Choroid plexus epithelial cell (primary cell): ENCODE measurements around the gene PODN.

Source experiments
- DNase-seq: peaks from one replicate; pipeline ENCODE4 v3.0.0-alpha.2; 2010; ENCODE audit warnings: low read depth
- H3K4me3 ChIP-seq: 2 replicates; pipeline ENCODE4 v1.5.1; 2011; ENCODE audit warnings: low read depth, mild to moderate bottlenecking, control low read depth, low read length, moderate library complexity
- CTCF ChIP-seq: conservative IDR thresholded peaks from 2 replicates; pipeline ENCODE4 v1.5.1; 2011; ENCODE audit warnings: low read depth, mild to moderate bottlenecking, control low read depth, inconsistent platforms, low read length, moderate library complexity

PODN gene

GRCh38 chr1:53112861-53113260, 50.8 kb downstream of the PODN start:
- TF ChIP-seq CTCF = no peak
- no peak for DNase-seq
- no peak overlapping the region for H3K4me3 ChIP-seq

DNA sequence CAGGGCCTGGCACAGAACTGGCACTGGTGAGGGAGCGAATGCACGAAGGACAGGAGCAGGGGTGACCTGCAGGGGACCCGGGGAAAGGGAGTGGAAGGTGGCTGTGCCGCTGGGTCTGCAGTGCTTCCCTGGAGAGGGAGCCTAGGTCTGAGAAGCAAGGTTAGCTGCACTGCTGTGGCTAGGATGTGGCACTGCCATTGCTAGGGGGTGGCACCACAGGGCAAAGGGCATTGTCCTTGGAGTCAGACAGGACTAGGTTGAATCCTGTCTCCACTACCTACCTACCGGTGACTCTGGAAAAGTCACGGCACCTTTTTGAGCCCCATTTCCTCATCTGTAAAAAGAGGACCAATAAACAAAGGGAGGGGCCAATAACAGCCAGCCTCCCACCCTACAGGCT, 52.1 kb downstream of the PODN start:
- no peak overlapping the region for H3K4me3 ChIP-seq
- no peak for DNase-seq
- no peak for TF ChIP-seq CTCF

DNA sequence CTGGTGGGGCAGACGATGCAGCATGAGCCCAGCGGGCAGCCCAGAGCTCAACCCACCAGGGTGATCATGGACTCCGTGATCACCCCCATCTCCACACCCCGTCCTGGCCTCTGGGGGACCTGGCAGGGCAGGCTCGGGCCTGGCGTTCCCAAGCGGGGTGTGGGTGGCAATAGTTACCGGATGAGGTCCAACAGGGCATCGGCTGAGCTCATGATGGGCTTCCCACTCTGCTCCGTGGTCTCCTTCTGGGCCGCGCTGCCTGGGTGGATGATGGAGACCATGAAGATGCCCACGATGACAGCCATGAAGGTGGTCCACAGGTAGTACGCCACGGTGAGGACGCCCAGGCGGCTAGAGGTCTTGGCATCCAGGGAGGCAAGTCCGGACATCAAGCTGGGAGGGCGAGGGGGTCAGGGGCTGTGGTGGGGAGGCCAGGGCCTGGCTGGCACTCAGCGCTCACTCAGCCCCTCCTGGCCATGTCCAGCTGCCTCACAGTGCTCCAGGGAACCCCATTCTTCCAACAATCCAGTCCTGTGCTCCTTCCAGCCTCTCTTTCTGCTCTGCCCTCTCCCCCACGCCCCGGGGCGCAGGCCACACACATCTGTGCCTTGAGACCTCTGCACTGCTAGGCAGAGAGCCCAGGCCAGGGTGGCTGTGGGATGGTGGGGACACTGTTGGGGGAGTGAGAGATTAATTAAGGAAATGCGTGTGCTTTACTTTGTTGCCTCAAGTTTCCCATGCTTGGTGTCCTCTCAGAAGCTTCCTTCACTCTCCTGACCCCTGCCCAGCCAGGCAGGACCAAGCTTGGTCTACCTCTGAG, 52.8 kb downstream of the PODN start:
- H3K4me3 ChIP-seq = no peak overlapping the region
- no peak for TF ChIP-seq CTCF
- DNase-seq = no peak

DNA sequence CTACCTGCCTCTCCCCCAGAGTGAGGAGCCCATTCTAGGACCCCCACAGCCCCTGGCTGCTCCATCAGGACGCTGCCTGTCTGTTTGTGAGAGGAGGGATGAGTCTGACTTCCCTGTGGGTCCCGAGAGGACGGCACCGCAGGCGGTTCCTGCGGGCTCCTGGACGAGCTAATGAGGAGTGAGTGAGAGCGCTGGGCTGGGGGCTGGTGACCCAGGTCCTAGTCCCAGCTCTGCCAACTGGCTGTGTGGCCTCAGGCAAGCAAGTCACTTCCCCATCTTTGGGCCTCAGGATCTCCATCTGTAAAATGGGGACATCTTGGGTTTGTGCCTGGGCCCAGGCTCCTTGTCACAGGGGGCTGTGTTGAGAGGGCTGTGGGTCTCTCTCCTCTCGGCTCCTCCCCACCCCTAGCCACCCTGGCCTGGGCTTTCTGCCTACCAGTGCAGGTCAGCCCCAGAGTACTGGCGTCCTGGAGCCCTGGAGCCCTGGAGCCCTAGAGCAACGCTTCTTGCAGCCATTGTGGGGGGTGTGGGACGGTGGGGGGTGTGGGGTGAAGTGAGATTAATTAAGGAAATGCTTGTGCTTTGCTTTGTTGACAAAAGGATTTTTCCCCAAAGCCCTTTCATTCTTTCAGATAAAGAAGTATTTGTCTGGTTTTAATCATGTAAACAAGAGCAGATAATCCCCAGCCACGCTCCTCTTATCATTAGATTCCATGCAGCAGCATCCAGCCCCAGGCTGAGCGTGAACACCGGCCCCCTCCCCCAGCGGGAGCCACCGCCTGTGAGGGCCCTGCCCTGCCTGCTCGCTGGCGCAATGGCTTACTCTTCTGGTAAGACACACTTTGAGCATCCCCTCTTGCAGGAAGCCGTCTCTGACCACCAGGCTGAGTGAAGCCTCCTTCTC, 53.6 kb downstream of the PODN start:
- no peak for TF ChIP-seq CTCF
- H3K4me3 ChIP-seq = no peak overlapping the region
- peak; percentile 44 for DNase-seq

DNA sequence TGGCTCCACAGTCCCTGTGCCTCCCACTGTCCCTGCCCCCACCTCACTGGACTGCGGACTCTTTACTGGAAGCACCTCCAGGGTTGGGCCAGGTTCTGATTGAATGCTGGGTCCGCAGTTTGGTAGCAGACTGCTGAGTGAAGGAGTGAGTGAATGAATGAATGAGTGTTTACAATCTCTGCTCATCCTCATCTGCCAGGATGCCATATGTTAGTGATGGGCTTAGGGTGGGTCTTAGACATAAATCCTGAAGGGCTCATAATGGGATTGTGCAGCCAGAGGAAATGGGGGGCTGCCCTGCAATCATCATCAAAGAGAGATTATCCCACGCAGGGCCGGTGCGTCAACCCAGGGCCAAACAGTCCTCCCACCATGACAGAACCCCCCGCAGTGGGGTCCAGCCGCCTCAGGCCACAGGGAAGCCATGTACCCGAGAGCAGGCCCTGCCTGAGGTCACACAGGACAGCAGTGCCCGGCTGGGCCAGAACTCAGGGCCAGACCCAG, 54.3 kb downstream of the PODN start:
- no peak overlapping the region for H3K4me3 ChIP-seq
- no peak for TF ChIP-seq CTCF
- DNase-seq = no peak

GRCh38 chr1:53116933-53117600, 55.1 kb downstream of the PODN start:
- no peak for TF ChIP-seq CTCF
- H3K4me3 ChIP-seq = no peak overlapping the region
- DNase-seq = no peak
